Measurements from ENCODE around the gene PAXX. TPM values are rescaled to one million over a fixed set of nuclear protein-coding genes. Genes with fewer than 3 reads are reported as not detected.

Gene PAXX
- total and polyA plus RNA-seq, 9 of the 15 experiments (the other 6 are each of a cell fraction or from before 2014, with no cell fraction given) = 1.2 to 175 (median 38.5) TPM

- TF ChIP-seq, protein P1, sequence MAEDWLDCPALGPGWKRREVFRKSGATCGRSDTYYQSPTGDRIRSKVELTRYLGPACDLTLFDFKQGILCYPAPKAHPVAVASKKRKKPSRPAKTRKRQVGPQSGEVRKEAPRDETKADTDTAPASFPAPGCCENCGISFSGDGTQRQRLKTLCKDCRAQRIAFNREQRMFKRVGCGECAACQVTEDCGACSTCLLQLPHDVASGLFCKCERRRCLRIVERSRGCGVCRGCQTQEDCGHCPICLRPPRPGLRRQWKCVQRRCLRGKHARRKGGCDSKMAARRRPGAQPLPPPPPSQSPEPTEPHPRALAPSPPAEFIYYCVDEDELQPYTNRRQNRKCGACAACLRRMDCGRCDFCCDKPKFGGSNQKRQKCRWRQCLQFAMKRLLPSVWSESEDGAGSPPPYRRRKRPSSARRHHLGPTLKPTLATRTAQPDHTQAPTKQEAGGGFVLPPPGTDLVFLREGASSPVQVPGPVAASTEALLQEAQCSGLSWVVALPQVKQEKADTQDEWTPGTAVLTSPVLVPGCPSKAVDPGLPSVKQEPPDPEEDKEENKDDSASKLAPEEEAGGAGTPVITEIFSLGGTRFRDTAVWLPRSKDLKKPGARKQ (CRISPR knock-in tag; IDR thresholded peaks at IDR 0.05) = no peak
- TF ChIP-seq, protein P2, sequence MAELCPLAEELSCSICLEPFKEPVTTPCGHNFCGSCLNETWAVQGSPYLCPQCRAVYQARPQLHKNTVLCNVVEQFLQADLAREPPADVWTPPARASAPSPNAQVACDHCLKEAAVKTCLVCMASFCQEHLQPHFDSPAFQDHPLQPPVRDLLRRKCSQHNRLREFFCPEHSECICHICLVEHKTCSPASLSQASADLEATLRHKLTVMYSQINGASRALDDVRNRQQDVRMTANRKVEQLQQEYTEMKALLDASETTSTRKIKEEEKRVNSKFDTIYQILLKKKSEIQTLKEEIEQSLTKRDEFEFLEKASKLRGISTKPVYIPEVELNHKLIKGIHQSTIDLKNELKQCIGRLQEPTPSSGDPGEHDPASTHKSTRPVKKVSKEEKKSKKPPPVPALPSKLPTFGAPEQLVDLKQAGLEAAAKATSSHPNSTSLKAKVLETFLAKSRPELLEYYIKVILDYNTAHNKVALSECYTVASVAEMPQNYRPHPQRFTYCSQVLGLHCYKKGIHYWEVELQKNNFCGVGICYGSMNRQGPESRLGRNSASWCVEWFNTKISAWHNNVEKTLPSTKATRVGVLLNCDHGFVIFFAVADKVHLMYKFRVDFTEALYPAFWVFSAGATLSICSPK (IDR thresholded peaks at IDR 0.05; ENCODE audit: borderline replicate concordance) = no peak
- TF ChIP-seq TSC22D4 (tag; IDR thresholded peaks at IDR 0.05) (no peak), LCOR (CRISPR knock-in tag; IDR thresholded peaks at IDR 0.05) (no peak), ATF7 (IDR thresholded peaks at IDR 0.05) (peak; percentile 58), BRCA1 (IDR thresholded peaks at IDR 0.05) (no peak), BRCA1 (CRISPR knock-in tag; IDR thresholded peaks at IDR 0.05) (no peak), DEAF1 (CRISPR knock-in tag; IDR thresholded peaks at IDR 0.05) (no peak), SNAPC5 (CRISPR knock-in tag; IDR thresholded peaks at IDR 0.05) (no peak), TCF7 (IDR thresholded peaks at IDR 0.05; ENCODE audit: borderline replicate concordance) (no peak), ZNF699 (CRISPR knock-in tag; IDR thresholded peaks at IDR 0.05; ENCODE audit: insufficient replicate concordance) (no peak), ZBTB1 (CRISPR knock-in tag; IDR thresholded peaks at IDR 0.05; ENCODE audit: borderline replicate concordance, low read depth) (no peak), KDM1A (IDR thresholded peaks at IDR 0.05) (no peak), ZNF655 (CRISPR knock-in tag; IDR thresholded peaks at IDR 0.05) (no peak), ZNF780A (CRISPR knock-in tag; IDR thresholded peaks at IDR 0.05) (no peak), KHSRP (IDR thresholded peaks at IDR 0.05) (no peak), MAZ (CRISPR knock-in tag; conservative IDR thresholded peaks at IDR 0.05 in 1 of 2, IDR thresholded peaks at IDR 0.05 in 1 of 2) (peak; percentile 83 to 92), SLC30A9 (CRISPR knock-in tag; IDR thresholded peaks at IDR 0.05) (no peak), RBM25 (IDR thresholded peaks at IDR 0.05; ENCODE audit: low read depth, low read length, severe bottlenecking) (peak; percentile 100)
- TF ChIP-seq, protein P3, sequence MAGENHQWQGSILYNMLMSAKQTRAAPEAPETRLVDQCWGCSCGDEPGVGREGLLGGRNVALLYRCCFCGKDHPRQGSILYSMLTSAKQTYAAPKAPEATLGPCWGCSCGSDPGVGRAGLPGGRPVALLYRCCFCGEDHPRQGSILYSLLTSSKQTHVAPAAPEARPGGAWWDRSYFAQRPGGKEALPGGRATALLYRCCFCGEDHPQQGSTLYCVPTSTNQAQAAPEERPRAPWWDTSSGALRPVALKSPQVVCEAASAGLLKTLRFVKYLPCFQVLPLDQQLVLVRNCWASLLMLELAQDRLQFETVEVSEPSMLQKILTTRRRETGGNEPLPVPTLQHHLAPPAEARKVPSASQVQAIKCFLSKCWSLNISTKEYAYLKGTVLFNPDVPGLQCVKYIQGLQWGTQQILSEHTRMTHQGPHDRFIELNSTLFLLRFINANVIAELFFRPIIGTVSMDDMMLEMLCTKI (IDR thresholded peaks at IDR 0.05; ENCODE audit: partially characterized antibody) = no peak
Measured at GRCh38 chr9:136949817-136950655, 42.2 kb upstream of the PAXX start (continued).

Data from K562 (cell line).